ENCODE measurements around the gene MOV10L1.
"Not testable (repeated sequence)": the region's sequence is repeated elsewhere in the genome, so short reads cannot be mapped to it uniquely, and the experiment has no call there.

The MOV10L1 gene

GRCh38 chr22:50136581-50137015 lies 46.8 kb downstream of the MOV10L1 start:
- ATAC-seq (replicated peaks) = no peak
- Mint-ChIP-seq H3K36me3 (ENCODE audit: insufficient read depth) (peaks cover 4% of the 10 kb centered on the region), H3K9me3 (no peaks in the 10 kb centered on the region), H3K27ac (no peak overlapping the region), H3K4me1 (ENCODE audit: low read depth in 2 of 2) (no peaks in the 10 kb centered on the region), H3K4me3 (no peak overlapping the region), H3K27me3 (peaks cover 44 to 59% of the 10 kb centered on the region in 2 donors)
- DNase-seq = no peak

- not testable (repeated sequence) for H3K36me3 Mint-ChIP-seq (ENCODE audit: insufficient read depth); DNase-seq; ATAC-seq (replicated peaks); H3K9me3 Mint-ChIP-seq; H3K4me3 Mint-ChIP-seq; H3K27ac Mint-ChIP-seq; H3K4me1 Mint-ChIP-seq (ENCODE audit: low read depth in 2 of 2)
- H3K27me3 Mint-ChIP-seq = peaks cover 46 to 59% of the 10 kb centered on the region in 2 donors
These were observed 47.5 kb downstream of the MOV10L1 start for GRCh38 chr22:50137277-50137676.

- Mint-ChIP-seq H3K9me3 (no peaks in the 10 kb centered on the region), H3K27me3 (peaks cover 45 to 62% of the 10 kb centered on the region in 2 donors), H3K4me3 (no peak overlapping the region), H3K27ac (no peak overlapping the region), H3K36me3 (ENCODE audit: insufficient read depth) (peaks cover 4% of the 10 kb centered on the region), H3K4me1 (ENCODE audit: low read depth in 2 of 2) (no peaks in the 10 kb centered on the region)
- ATAC-seq (replicated peaks) (no peak), DNase-seq (no peak)
These were observed 48.2 kb downstream of the MOV10L1 start for GRCh38 chr22:50138041-50138440.

- Mint-ChIP-seq H3K4me1 (ENCODE audit: low read depth in 2 of 2) (no peaks in the 10 kb centered on the region), H3K36me3 (ENCODE audit: insufficient read depth) (peaks cover 4% of the 10 kb centered on the region), H3K27me3 (peaks cover 43 to 67% of the 10 kb centered on the region in 2 donors), H3K9me3 (no peaks in the 10 kb centered on the region), H3K4me3 (no peak overlapping the region), H3K27ac (no peak overlapping the region)
- DNase-seq (no peak), ATAC-seq (replicated peaks) (no peak)
These were observed 49.2 kb downstream of the MOV10L1 start for GRCh38 chr22:50138988-50139387.

GRCh38 chr22:50139843-50140415 lies 50.1 kb downstream of the MOV10L1 start:
- Mint-ChIP-seq H3K4me3 (no peak overlapping the region), H3K27ac (no peak overlapping the region), H3K4me1 (ENCODE audit: low read depth in 2 of 2) (no peaks in the 10 kb centered on the region), H3K9me3 (no peaks in the 10 kb centered on the region), H3K36me3 (ENCODE audit: insufficient read depth) (peaks cover 3% of the 10 kb centered on the region), H3K27me3 (peaks cover 35 to 65% of the 10 kb centered on the region in 2 donors)
- DNase-seq (no peak), ATAC-seq (replicated peaks) (no peak)

GRCh38 chr22:50140615-50141014 lies 50.8 kb downstream of the MOV10L1 start:
- Mint-ChIP-seq H3K27me3 (peaks cover 39 to 71% of the 10 kb centered on the region in 2 donors), H3K27ac (no peak overlapping the region), H3K9me3 (no peaks in the 10 kb centered on the region), H3K36me3 (ENCODE audit: insufficient read depth) (no peaks in the 10 kb centered on the region), H3K4me3 (no peak overlapping the region), H3K4me1 (ENCODE audit: low read depth in 2 of 2) (no peaks in the 10 kb centered on the region)
- DNase-seq (no peak), ATAC-seq (replicated peaks) (no peak)

- DNase-seq (no peak), ATAC-seq (replicated peaks) (no peak)
- H3K27me3 Mint-ChIP-seq = peaks cover 36 to 73% of the 10 kb centered on the region in 2 donors
- H3K36me3 Mint-ChIP-seq (ENCODE audit: insufficient read depth) = no peaks in the 10 kb centered on the region
- no peaks in the 10 kb centered on the region for H3K4me1 Mint-ChIP-seq (ENCODE audit: low read depth in 2 of 2)
- no peaks in the 10 kb centered on the region for H3K9me3 Mint-ChIP-seq
- no peak overlapping the region for H3K4me3 Mint-ChIP-seq
- no peak overlapping the region for H3K27ac Mint-ChIP-seq
These were observed 51.7 kb downstream of the MOV10L1 start for GRCh38 chr22:50141462-50141861.

- ATAC-seq (replicated peaks) (no peak), DNase-seq (no peak)
- H3K4me1 Mint-ChIP-seq (ENCODE audit: low read depth in 2 of 2) = no peaks in the 10 kb centered on the region
- H3K27ac Mint-ChIP-seq = no peak overlapping the region
- no peak overlapping the region for H3K4me3 Mint-ChIP-seq
- H3K27me3 Mint-ChIP-seq = peaks cover 33 to 73% of the 10 kb centered on the region in 2 donors
- H3K9me3 Mint-ChIP-seq = no peaks in the 10 kb centered on the region
- H3K36me3 Mint-ChIP-seq (ENCODE audit: insufficient read depth) = no peaks in the 10 kb centered on the region
These were observed 52.1 kb downstream of the MOV10L1 start for GRCh38 chr22:50141891-50142363.

- ATAC-seq (replicated peaks) = no peak
- H3K27ac Mint-ChIP-seq = no peak overlapping the region
- H3K36me3 Mint-ChIP-seq (ENCODE audit: insufficient read depth) = no peaks in the 10 kb centered on the region
- no peaks in the 10 kb centered on the region for H3K9me3 Mint-ChIP-seq
- H3K27me3 Mint-ChIP-seq = peaks cover 28 to 66% of the 10 kb centered on the region in 2 donors
- no peaks in the 10 kb centered on the region for H3K4me1 Mint-ChIP-seq (ENCODE audit: low read depth in 2 of 2)
- no peak overlapping the region for H3K4me3 Mint-ChIP-seq
- DNase-seq = no peak
These were observed 53.3 kb downstream of the MOV10L1 start for GRCh38 chr22:50143096-50143495.

- Mint-ChIP-seq H3K27ac (no peak overlapping the region), H3K4me3 (no peak overlapping the region), H3K27me3 (peaks cover 28 to 64% of the 10 kb centered on the region in 2 donors), H3K4me1 (ENCODE audit: low read depth in 2 of 2) (no peaks in the 10 kb centered on the region), H3K36me3 (ENCODE audit: insufficient read depth) (no peaks in the 10 kb centered on the region), H3K9me3 (no peaks in the 10 kb centered on the region)
- DNase-seq (no peak), ATAC-seq (replicated peaks) (no peak)
These were observed 54.3 kb downstream of the MOV10L1 start for GRCh38 chr22:50144005-50144614.

- H3K4me3 Mint-ChIP-seq = no peak overlapping the region
- peaks cover 3% of the 10 kb centered on the region in 2 donors for H3K4me1 Mint-ChIP-seq (ENCODE audit: low read depth in 2 of 2)
- H3K27ac Mint-ChIP-seq = peak overlapping the region in 1 of 2 donors; percentile 53
- H3K9me3 Mint-ChIP-seq = no peaks in the 10 kb centered on the region
- no peak for ATAC-seq (replicated peaks)
- peaks cover 23 to 61% of the 10 kb centered on the region in 2 donors for H3K27me3 Mint-ChIP-seq
- DNase-seq = no peak
- no peaks in the 10 kb centered on the region for H3K36me3 Mint-ChIP-seq (ENCODE audit: insufficient read depth)
These were observed 56.1 kb downstream of the MOV10L1 start for GRCh38 chr22:50145721-50146438.

GRCh38 chr22:50146439-50147238 lies 56.8 kb downstream of the MOV10L1 start:
- Mint-ChIP-seq H3K27me3 (peaks cover 22 to 59% of the 10 kb centered on the region in 2 donors), H3K4me1 (ENCODE audit: low read depth in 2 of 2) (peaks cover 3% of the 10 kb centered on the region in 2 donors), H3K9me3 (no peaks in the 10 kb centered on the region), H3K36me3 (ENCODE audit: insufficient read depth) (no peaks in the 10 kb centered on the region), H3K4me3 (no peak overlapping the region), H3K27ac (peak overlapping the region in 1 of 2 donors; percentile 53)
- no peak for DNase-seq
- no peak for ATAC-seq (replicated peaks)
